Naive B cell (primary cell): ENCODE measurements around the gene SELENOM. TPM values are rescaled to one million over a fixed set of nuclear protein-coding genes. Genes with fewer than 3 reads are reported as not detected.

Experiments used
- ATAC-seq, 2 donors: fragments of 150-1000 bp; cut with Tn5 transposase; 2 replicates each; pipeline ENCODE4 v1.10.0; 2021; ENCODE audit warnings: low read depth in 2 of 2, mild to moderate bottlenecking in 2 of 2, moderate library complexity in 2 of 2
- DNase-seq: peaks from one replicate; pipeline ENCODE4 v3.0.0; 2022
- H3K27ac Mint-ChIP-seq, 6 donors: one replicate each; pipeline ENCODE4 v1.8.0; 2020 to 2022; ENCODE audit warnings: mild to moderate bottlenecking in 6 of 6, mixed read lengths in 6 of 6, moderate library complexity in 5 of 6, inconsistent platforms in 2 of 6
- H3K27me3 Mint-ChIP-seq, 3 donors: one replicate each; pipeline ENCODE4 v1.8.0; 2021 to 2022; ENCODE audit warnings: mixed read lengths in 3 of 3, mild to moderate bottlenecking in 1 of 3
- H3K36me3 Mint-ChIP-seq, 2 donors: one replicate each; pipeline ENCODE4 v1.8.0; 2020 to 2022; ENCODE audit warnings: mixed read lengths in 2 of 2, inconsistent platforms in 1 of 2, mild to moderate bottlenecking in 1 of 2
- H3K4me1 Mint-ChIP-seq, 3 donors: one replicate each; pipeline ENCODE4 v1.8.0; 2020 to 2022; ENCODE audit warnings: mixed read lengths in 3 of 3, inconsistent platforms in 1 of 3, mild to moderate bottlenecking in 1 of 3, moderate library complexity in 1 of 3
- H3K4me3 Mint-ChIP-seq, 8 donors: one replicate each; pipeline ENCODE4 v1.8.0; 2020 to 2022; ENCODE audit warnings: mild to moderate bottlenecking in 8 of 8, mixed read lengths in 8 of 8, moderate library complexity in 8 of 8, inconsistent platforms in 2 of 8
- H3K9me3 Mint-ChIP-seq, 7 donors: one replicate each; pipeline ENCODE4 v1.8.0; 2020 to 2022; ENCODE audit warnings: mixed read lengths in 7 of 7, mild to moderate bottlenecking in 5 of 7, inconsistent platforms in 2 of 7, moderate library complexity in 1 of 7
- polyA plus RNA-seq, 6 donors: library from polyadenylated mRNA; unstranded; fragments of 300-500 nt; fragmentation: Illumina TruSeq; gene quantifications; one replicate each; pipeline ENCODE4 v1.2.3, GENCODE V29; 2021; ENCODE audit warnings: low read depth in 6 of 6

Gene SELENOM
- polyA plus RNA-seq, 6 donors from 2014 or later, result 31.1 to 54.8 (median 42.9) TPM

DNA sequence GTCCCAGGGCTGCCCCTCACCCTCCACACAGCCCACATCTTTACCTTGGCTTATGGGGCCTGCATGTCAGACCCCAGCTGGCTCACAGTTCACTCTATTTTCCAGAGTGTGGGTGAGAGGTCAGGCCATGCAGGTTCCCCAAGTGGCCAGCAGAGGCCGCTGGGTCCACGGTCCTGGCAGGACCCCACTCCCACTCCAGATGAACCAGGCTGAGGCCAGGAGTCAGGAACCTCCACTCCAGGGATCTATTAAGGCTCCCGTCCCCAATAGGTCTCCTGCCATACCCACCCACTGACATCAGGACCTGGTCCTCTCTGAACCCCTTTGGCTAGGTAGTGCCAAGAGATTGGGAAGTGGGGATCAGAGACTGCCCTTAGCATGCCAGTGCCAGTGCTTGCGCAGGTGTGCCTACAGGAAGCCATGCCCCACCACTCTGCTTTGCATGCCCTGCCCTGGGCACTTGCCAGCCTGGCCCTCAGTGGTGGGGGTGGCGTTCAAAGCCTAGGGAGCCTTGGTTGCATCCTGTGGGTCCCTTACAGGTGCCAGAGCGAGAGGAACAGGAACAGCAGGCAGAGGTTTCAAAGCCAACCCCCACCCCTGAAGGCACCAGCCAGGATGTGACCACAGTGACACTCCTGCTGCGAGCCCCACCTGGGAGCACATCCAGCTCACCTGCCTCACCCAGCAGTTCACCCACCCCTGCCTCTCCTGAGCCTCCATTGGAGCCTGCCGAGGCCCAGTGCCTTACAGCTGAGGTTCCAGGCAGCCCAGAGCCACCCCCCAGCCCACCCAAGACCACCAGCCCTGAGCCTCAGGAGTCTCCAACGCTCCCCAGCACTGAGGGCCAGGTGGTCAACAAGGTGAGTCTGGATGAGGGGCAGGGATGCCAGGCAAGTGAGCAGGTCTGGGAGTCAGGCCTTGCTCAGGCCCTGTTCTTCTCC is 17.9 kb downstream of the SELENOM start:
- Mint-ChIP-seq H3K27me3 (no peaks in the 10 kb centered on the region), H3K27ac (no peak overlapping the region), H3K4me1 (peaks cover 14 to 15% (median 14%) of the 10 kb centered on the region in 3 donors), H3K4me3 (peak overlapping the region in 1 of 8 donors; percentile 26), H3K9me3 (no peaks in the 10 kb centered on the region), H3K36me3 (no peaks in the 10 kb centered on the region)
- DNase-seq (no peak), ATAC-seq (no peak)

- no peaks in the 10 kb centered on the region for H3K36me3 Mint-ChIP-seq
- H3K4me3 Mint-ChIP-seq, result peak overlapping the region in 1 of 8 donors; percentile 49
- no peaks in the 10 kb centered on the region for H3K27me3 Mint-ChIP-seq
- peaks cover 24 to 26% (median 25%) of the 10 kb centered on the region in 3 donors for H3K4me1 Mint-ChIP-seq
- no peak overlapping the region for H3K27ac Mint-ChIP-seq
- no peak for DNase-seq
- no peaks in the 10 kb centered on the region for H3K9me3 Mint-ChIP-seq
- ATAC-seq, result no peak
Observed at GRCh38 chr22:31088233-31088986, 19.0 kb downstream of the SELENOM start.

DNA sequence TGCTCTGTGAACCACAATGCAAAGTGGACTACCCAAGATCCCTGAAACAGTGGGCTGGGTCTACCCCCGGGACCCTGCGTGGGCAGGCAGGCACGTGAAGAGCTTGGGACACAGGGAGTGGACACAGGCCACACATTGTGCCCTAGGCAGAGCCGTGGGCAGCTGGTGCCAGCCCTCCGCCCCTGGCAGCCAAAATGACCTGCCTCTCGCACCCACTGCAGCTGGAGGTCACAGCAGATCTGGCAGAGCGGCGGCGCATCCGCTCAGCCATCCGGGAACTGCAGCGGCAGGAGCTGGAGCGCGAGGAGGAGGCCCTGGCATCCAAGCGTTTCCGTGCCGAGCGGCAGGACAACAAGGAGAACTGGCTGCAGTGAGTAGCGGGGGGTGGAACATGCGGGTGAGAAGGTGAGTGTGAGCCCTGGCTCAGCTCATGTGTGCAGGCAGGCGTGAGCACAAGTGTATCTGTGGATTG is 19.6 kb downstream of the SELENOM start:
- DNase-seq (no peak), ATAC-seq (no peak)
- Mint-ChIP-seq H3K27ac (no peak overlapping the region), H3K27me3 (no peaks in the 10 kb centered on the region), H3K36me3 (no peaks in the 10 kb centered on the region), H3K4me1 (peaks cover 24 to 29% (median 26%) of the 10 kb centered on the region in 3 donors), H3K4me3 (peak overlapping the region in 1 of 8 donors; percentile 49), H3K9me3 (no peaks in the 10 kb centered on the region)

DNA sequence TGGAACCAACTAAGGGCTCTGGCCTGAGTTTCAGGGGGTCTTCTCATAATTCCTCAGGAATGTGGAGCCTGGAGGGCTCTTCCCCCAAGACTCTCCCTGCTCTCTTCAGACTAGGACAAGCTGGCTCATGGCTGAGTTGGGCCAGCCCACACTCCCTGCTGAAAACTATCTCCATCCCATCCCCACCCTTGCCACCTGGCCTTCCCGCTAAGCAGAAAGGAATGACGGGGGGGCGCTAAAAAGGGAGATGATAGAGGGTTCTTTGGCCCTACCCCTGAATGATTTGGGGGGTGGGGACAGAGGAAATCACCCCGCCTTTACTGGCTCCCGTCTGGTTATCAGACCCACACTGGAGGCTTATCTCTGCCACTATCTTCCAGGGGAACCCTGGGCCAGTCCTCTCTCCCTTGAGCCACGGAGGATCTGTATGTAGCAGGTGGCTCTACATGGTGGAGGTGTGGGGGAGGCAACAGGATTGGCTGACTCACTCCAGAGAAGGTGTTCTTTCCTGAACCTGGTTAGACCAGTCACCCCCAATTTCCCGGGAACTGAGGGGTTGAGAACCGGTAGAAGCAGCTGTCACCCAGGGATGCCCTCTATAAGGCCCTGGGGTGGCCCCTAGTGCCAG is 20.6 kb downstream of the SELENOM start:
- Mint-ChIP-seq H3K4me3 (peak overlapping the region in 2 of 8 donors; percentile 77 to 88), H3K9me3 (no peaks in the 10 kb centered on the region), H3K27ac (peak overlapping the region in 1 of 6 donors; percentile 60), H3K27me3 (no peaks in the 10 kb centered on the region), H3K4me1 (peaks cover 27 to 39% (median 34%) of the 10 kb centered on the region in 3 donors), H3K36me3 (no peaks in the 10 kb centered on the region)
- ATAC-seq (no peak), DNase-seq (no peak)

- peaks cover 35 to 45% (median 43%) of the 10 kb centered on the region in 3 donors for H3K4me1 Mint-ChIP-seq
- H3K36me3 Mint-ChIP-seq, result no peaks in the 10 kb centered on the region
Observed at GRCh38 chr22:31085928-31086327, 21.4 kb downstream of the SELENOM start.

GRCh38 chr22:31085493-31085824 is 21.9 kb downstream of the SELENOM start:
- no peak for DNase-seq
- Mint-ChIP-seq H3K4me3 (peak overlapping the region; percentile 57 to 91 (median 80)), H3K36me3 (no peaks in the 10 kb centered on the region), H3K4me1 (peaks cover 39 to 48% (median 47%) of the 10 kb centered on the region in 3 donors), H3K27ac (peak overlapping the region; percentile 53 to 91 (median 82)), H3K9me3 (no peaks in the 10 kb centered on the region), H3K27me3 (no peaks in the 10 kb centered on the region)
- ATAC-seq, result no peak

More at GRCh38 chr22:31085928-31086327, 21.4 kb downstream of the SELENOM start:
- ATAC-seq, result no peak
- Mint-ChIP-seq H3K9me3 (no peaks in the 10 kb centered on the region), H3K27me3 (no peaks in the 10 kb centered on the region), H3K27ac (peak overlapping the region in 2 of 6 donors; percentile 72 to 91), H3K4me3 (peak overlapping the region; percentile 9 to 88 (median 76))
- no peak for DNase-seq

GRCh38 chr22:31084811-31085492 is 22.4 kb downstream of the SELENOM start:
- Mint-ChIP-seq H3K4me1 (peaks cover 39 to 49% (median 48%) of the 10 kb centered on the region in 3 donors), H3K27ac (peak overlapping the region in 5 of 6 donors; percentile 72 to 87 (median 81)), H3K27me3 (no peaks in the 10 kb centered on the region), H3K4me3 (peak overlapping the region; percentile 74 to 91 (median 84)), H3K9me3 (no peaks in the 10 kb centered on the region), H3K36me3 (no peaks in the 10 kb centered on the region)
- ATAC-seq (peak; percentile 84 to 87), DNase-seq (peak; percentile 84)

DNA sequence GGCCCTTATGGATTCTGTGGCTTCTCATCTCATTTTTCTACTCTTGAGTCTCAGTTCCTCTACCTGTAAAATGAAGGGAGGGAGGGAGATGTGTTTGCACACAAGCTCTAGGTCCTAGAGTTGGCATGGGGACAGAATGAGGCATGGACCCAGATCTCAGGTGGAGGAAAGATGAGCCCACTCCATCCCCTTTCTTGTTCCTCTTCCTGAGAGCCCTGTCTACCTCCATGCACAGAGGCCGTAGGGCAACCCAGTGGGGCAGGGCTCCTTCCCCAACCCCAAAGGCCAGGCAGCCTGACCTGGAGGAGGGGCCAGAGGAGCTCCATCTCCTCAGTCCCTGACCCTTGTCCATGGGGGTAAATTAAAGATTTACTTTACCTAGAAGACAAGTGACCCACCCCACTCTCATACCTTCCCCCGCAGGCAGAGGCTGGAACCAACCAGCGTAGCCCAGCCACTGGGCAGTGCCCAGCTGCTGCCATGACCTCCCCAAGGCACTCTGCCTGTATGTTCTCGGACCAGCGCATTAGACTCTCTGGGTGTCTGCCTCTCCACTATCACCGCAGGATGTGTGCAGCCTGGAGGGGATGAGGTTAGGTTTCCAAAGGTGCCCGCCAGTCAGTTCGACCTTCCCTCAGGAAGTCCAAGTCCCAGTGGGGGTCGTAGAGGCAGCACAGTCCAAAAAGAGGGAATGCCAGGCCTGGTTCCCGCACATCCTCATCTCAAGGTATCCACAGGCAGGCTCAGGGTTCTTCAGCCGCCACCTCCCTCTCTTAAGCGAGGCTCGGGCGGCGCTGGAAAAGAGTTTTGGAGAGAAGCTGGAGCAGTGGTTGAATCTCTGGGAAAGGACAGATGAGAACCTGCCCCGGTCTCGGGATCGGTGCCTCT is 23.2 kb downstream of the SELENOM start:
- no peaks in the 10 kb centered on the region for H3K27me3 Mint-ChIP-seq
- DNase-seq (no peak), ATAC-seq (no peak)
- no peaks in the 10 kb centered on the region for H3K9me3 Mint-ChIP-seq
- peak overlapping the region in 4 of 6 donors; percentile 24 to 87 (median 73) for H3K27ac Mint-ChIP-seq
- peaks cover 32 to 44% (median 42%) of the 10 kb centered on the region in 3 donors for H3K4me1 Mint-ChIP-seq
- H3K36me3 Mint-ChIP-seq, result no peaks in the 10 kb centered on the region
- H3K4me3 Mint-ChIP-seq, result peak overlapping the region; percentile 74 to 91 (median 84)

- Mint-ChIP-seq H3K4me3 (peak overlapping the region in 6 of 8 donors; percentile 74 to 91 (median 80)), H3K4me1 (peaks cover 28 to 40% (median 39%) of the 10 kb centered on the region in 3 donors), H3K27me3 (no peaks in the 10 kb centered on the region), H3K27ac (peak overlapping the region in 3 of 6 donors; percentile 59 to 90 (median 87)), H3K36me3 (no peaks in the 10 kb centered on the region), H3K9me3 (no peaks in the 10 kb centered on the region)
- DNase-seq (no peak), ATAC-seq (no peak)
Observed at GRCh38 chr22:31083377-31083768, 24.0 kb downstream of the SELENOM start.

DNA sequence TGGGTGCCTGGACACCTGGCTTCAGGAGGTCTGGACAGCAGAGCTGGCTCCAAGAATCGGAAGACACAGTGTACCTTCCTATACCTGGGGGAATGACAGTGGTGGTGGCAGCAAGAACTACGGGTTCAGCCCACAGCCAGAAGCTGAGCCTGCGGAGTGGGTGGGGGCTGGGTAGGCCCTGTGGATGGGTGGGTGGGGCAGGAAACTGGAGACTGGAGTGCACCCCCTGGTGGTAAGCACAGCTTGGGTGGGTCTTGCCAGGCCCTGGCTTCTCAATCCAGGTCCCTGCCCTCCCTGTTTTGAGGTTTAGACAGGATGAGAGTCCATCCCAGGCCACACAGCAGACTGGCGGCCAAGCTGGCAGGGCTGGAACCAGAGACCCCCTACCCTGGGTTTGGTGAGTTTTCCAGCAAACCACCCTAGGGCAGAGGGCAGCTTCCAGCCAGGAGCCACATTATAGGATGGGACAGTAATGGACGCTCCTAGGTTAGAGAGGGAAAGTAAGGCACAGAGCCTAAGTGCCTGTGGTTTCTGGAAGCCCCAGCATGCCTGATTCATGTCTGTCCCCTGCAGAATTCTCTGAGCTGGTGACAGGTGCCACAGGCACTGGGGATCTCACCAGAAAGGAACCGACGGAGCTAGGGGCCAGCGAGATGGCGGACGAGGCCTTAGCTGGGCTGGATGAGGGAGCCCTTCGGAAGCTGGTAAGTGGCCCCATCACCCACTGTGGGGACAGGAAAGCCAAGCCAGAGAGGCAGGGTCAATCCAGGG is 24.6 kb downstream of the SELENOM start:
- peak overlapping the region in 3 of 6 donors; percentile 68 to 90 (median 79) for H3K27ac Mint-ChIP-seq
- no peaks in the 10 kb centered on the region for H3K36me3 Mint-ChIP-seq
- peaks cover 28 to 40% (median 39%) of the 10 kb centered on the region in 3 donors for H3K4me1 Mint-ChIP-seq
- H3K4me3 Mint-ChIP-seq, result peak overlapping the region in 7 of 8 donors; percentile 16 to 93 (median 77)
- H3K27me3 Mint-ChIP-seq, result no peaks in the 10 kb centered on the region
- no peaks in the 10 kb centered on the region for H3K9me3 Mint-ChIP-seq
- no peak for ATAC-seq
- DNase-seq, result peak; percentile 19

- peak overlapping the region in 7 of 8 donors; percentile 72 to 93 (median 89) for H3K4me3 Mint-ChIP-seq
- peak overlapping the region in 3 of 6 donors; percentile 22 to 79 (median 74) for H3K27ac Mint-ChIP-seq
Observed at GRCh38 chr22:31081963-31082605, 25.3 kb downstream of the SELENOM start.

More at GRCh38 chr22:31081963-31082605, 25.3 kb downstream of the SELENOM start:
- DNase-seq, result no peak
- Mint-ChIP-seq H3K36me3 (no peaks in the 10 kb centered on the region), H3K27me3 (no peaks in the 10 kb centered on the region), H3K4me1 (peaks cover 28 to 40% (median 39%) of the 10 kb centered on the region in 3 donors), H3K9me3 (no peaks in the 10 kb centered on the region)
- no peak for ATAC-seq
